ENCODE results near the gene ZNF423.

The ZNF423 gene

GRCh38 chr16:49469930-49470451 is 385.9 kb downstream of the ZNF423 start:
- no peak for TF ChIP-seq CTCF (IDR thresholded peaks at IDR 0.05; ENCODE audit: insufficient read depth, missing control alignments)
- FAIRE-seq: no peak
- no peak for DNase-seq (ENCODE audit: insufficient read length, low spot score)

- TF ChIP-seq CTCF (IDR thresholded peaks at IDR 0.05; ENCODE audit: insufficient read depth, missing control alignments): no peak
- FAIRE-seq: no peak
- no peak for DNase-seq (ENCODE audit: insufficient read length, low spot score)
Measured at GRCh38 chr16:49469311-49469670, 386.6 kb downstream of the ZNF423 start.

GRCh38 chr16:49468611-49469310 is 387.2 kb downstream of the ZNF423 start:
- TF ChIP-seq CTCF (IDR thresholded peaks at IDR 0.05; ENCODE audit: insufficient read depth, missing control alignments): no peak
- no peak for DNase-seq (ENCODE audit: insufficient read length, low spot score)
- no peak for FAIRE-seq

- DNase-seq (ENCODE audit: insufficient read length, low spot score) (no peak), FAIRE-seq (no peak)
- no peak for TF ChIP-seq CTCF (IDR thresholded peaks at IDR 0.05; ENCODE audit: insufficient read depth, missing control alignments)
Measured at GRCh38 chr16:49467540-49468372, 388.2 kb downstream of the ZNF423 start.

GRCh38 chr16:49466881-49467280 is 389.0 kb downstream of the ZNF423 start:
- FAIRE-seq (no peak), DNase-seq (ENCODE audit: insufficient read length, low spot score) (no peak)
- TF ChIP-seq CTCF (IDR thresholded peaks at IDR 0.05; ENCODE audit: insufficient read depth, missing control alignments): no peak

GRCh38 chr16:49466529-49466831 is 389.4 kb downstream of the ZNF423 start:
- TF ChIP-seq CTCF (IDR thresholded peaks at IDR 0.05; ENCODE audit: insufficient read depth, missing control alignments): no peak
- DNase-seq (ENCODE audit: insufficient read length, low spot score) (no peak), FAIRE-seq (no peak)
